AG10803 (cell line): ENCODE measurements around the gene PC.

Experiments used
- DNase-seq: peaks from one replicate; pipeline ENCODE4 v3.0.0; 2010; ENCODE audit warnings: low read depth
- H3K4me3 ChIP-seq: 2 replicates; pipeline ENCODE4 v1.5.1; 2011; ENCODE audit warnings: mild to moderate bottlenecking, low read length, control low read depth
- CTCF ChIP-seq: conservative IDR thresholded peaks from 2 replicates; pipeline ENCODE4 v1.5.1; 2011; ENCODE audit warnings: mild to moderate bottlenecking, low read length, control low read depth, inconsistent platforms

Gene PC

DNA sequence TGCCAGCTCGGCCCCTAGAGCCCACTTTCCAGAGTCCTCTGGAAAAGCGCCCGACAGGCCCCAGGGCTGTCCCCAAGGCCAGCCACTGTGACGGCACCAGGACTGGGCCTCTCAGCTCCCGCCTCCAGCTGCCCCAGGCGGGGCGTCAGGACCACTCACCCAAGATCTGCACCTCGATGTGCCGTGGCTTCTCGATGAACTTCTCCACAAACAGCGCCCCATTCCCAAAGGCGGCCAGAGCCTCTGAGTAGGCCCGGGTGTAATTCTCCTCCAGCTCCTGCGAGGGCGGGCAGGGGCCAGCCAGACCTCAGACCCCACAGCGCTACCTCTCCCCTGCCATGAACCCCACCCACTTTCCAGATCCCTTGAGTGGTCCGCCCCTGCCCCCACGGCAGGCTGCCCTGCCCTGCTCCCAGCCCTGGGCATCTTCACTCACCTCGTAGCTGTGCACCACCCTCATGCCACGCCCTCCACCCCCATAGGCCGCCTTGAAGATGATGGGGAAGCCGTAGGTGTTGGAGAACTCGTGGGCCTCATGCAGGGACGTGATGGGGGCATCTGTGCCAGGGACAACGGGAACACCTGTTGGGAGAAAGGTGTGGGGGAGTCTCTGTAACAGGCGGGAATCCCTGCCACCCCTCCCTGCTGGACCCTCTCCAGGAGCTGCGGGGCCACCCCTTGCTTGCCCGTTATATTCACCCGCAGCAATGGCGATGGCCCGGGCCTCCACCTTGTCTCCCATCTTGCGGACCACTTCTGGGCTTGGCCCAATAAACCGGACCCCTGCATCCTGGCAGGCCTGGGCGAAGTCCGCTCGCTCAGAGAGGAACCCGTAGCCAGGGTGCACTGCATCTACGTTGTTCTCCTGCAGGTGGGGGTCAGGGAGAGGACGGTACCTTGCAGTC is 87.3 kb downstream of the PC start:
- TF ChIP-seq CTCF = no peak
- DNase-seq = no peak

GRCh38 chr11:66870131-66870530 is 88.1 kb downstream of the PC start:
- H3K4me3 ChIP-seq = no peak overlapping the region
- TF ChIP-seq CTCF = no peak
- DNase-seq = no peak

More for the DNA sequence above, 87.3 kb downstream of the PC start:
- H3K4me3 ChIP-seq = no peak overlapping the region

DNA sequence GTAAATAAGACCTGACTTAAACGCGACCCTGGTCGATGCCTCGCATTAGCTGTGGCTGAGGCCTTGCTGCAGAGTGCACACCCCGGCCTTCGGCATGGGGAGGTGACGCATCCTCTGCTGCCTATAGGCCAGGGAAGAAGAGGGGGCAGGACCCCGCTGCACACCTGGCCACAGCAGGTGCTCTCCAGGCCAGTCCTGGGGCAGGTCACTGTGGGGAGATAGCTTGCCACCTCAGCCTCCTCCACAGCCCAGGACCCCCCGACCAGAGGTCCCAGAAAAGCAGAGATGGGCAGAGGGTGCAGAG is 88.7 kb downstream of the PC start:
- no peak overlapping the region for H3K4me3 ChIP-seq
- TF ChIP-seq CTCF = no peak
- no peak for DNase-seq

DNA sequence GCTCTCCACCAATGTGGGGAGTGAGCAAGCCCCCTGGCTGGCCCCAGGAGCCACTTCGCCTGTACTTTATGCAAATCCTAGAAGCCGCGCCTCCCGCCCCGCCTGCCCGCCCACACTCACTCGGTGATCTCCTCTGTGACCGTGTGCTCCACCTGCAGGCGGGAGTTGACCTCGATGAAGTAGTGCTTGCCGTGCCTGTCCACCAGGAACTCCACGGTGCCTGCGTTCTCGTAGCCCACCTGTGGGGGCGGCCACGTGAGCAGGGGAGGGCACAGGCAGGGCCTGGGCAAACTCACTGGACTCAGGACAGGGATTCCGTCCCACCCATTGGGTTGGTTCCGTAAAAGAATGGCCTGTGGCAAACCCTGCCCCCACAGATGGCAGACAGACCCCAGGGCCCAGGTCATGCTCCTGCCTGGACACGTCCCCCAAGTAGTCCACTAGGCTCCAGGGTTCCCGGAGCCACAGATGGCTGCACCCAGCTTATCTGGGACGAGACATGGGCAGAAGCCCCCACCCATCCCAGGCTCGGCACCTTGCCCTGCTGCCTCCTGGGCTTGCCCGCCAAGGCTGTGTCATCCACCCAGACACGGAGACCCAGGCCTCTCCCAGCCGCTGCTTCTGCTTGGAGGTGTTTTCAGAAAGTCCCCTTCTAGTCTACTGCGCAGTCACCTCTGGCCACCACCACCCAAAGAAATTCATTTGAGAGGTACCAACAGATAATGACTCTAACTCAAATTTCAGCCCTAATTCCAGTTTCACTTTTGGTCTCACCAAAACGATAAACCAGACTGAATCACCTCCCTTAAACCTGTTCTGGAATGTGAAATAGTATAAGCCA is 89.2 kb downstream of the PC start:
- no peak for TF ChIP-seq CTCF
- DNase-seq = no peak
- H3K4me3 ChIP-seq = no peak overlapping the region

GRCh38 chr11:66868082-66868725 is 90.0 kb downstream of the PC start:
- no peak for DNase-seq
- no peak for TF ChIP-seq CTCF
- no peak overlapping the region for H3K4me3 ChIP-seq

- no peak for DNase-seq
- no peak overlapping the region for H3K4me3 ChIP-seq
- TF ChIP-seq CTCF = no peak
Observed at GRCh38 chr11:66867425-66868040, 90.7 kb downstream of the PC start.
